SK-N-SH (cell line): ENCODE data around the gene CSRNP3.

ENCODE experiments used
- CTCF ChIP-seq: fragments of 200-600 bp; sonication (generic); IDR thresholded peaks from 2 replicates; pipeline ENCODE4 v1.6.1; 2017; ENCODE audit warnings: antibody characterized with exemption, mild to moderate bottlenecking, moderate library complexity
- EZH2phosphoT487 ChIP-seq: fragments of 200-600 bp; sonication (generic); IDR thresholded peaks from 2 replicates; pipeline ENCODE4 v1.6.1; 2017; ENCODE audit warnings: low read depth, mixed run types, mild to moderate bottlenecking, antibody characterized with exemption, moderate library complexity, borderline replicate concordance
- TF ChIP-seq, protein P1 (sequence below): IDR thresholded peaks from 2 replicates; pipeline ENCODE4 v1.6.1; 2012; ENCODE audit warnings: mild to moderate bottlenecking, low read depth, low read length, moderate library complexity

- no peak for TF ChIP-seq EZH2phosphoT487
- TF ChIP-seq, protein P1, sequence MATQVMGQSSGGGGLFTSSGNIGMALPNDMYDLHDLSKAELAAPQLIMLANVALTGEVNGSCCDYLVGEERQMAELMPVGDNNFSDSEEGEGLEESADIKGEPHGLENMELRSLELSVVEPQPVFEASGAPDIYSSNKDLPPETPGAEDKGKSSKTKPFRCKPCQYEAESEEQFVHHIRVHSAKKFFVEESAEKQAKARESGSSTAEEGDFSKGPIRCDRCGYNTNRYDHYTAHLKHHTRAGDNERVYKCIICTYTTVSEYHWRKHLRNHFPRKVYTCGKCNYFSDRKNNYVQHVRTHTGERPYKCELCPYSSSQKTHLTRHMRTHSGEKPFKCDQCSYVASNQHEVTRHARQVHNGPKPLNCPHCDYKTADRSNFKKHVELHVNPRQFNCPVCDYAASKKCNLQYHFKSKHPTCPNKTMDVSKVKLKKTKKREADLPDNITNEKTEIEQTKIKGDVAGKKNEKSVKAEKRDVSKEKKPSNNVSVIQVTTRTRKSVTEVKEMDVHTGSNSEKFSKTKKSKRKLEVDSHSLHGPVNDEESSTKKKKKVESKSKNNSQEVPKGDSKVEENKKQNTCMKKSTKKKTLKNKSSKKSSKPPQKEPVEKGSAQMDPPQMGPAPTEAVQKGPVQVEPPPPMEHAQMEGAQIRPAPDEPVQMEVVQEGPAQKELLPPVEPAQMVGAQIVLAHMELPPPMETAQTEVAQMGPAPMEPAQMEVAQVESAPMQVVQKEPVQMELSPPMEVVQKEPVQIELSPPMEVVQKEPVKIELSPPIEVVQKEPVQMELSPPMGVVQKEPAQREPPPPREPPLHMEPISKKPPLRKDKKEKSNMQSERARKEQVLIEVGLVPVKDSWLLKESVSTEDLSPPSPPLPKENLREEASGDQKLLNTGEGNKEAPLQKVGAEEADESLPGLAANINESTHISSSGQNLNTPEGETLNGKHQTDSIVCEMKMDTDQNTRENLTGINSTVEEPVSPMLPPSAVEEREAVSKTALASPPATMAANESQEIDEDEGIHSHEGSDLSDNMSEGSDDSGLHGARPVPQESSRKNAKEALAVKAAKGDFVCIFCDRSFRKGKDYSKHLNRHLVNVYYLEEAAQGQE: no peak
- no peak for TF ChIP-seq CTCF
Measured at GRCh38 chr2:165479856-165480255, 10.4 kb downstream of the CSRNP3 start.
